ENCODE measurements around the gene C3orf18. TPM values are rescaled to one million over a fixed set of nuclear protein-coding genes. Genes with fewer than 3 reads are reported as not detected.
"Not testable (repeated sequence)": the region's sequence is repeated elsewhere in the genome, so short reads cannot be mapped to it uniquely, and the experiment has no call there.

C3orf18 gene
- total RNA-seq, 1 experiment from 2014 or later = 0.68 TPM

DNA sequence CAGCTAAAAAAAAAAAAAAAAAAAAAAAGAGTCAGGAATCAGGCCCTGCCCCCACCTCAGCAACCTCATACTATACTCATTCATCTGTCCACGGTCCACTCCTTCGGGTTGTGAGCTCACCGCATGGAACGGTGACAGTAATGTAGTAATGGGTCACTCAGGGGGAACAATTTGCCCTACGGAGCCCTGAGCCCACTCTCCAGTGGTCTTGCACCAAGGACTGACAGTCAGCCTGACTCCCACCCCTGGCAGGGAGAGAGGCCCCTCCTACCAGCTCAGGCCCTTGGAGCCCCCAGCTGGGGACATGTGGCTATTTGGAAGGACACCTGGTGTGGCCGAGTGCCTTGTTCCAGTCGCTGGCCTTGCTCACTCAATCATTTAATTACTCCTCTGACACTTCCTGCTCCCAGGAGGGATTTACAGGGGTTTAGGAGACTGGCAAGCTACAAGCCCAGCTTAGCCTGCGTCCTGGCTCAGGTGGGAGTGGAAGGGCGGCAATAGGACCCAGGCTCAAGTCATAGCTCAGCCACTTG lies 44.2 kb downstream of the C3orf18 start:
- DNase-seq (ENCODE audit: low spot score) = no peak

DNA sequence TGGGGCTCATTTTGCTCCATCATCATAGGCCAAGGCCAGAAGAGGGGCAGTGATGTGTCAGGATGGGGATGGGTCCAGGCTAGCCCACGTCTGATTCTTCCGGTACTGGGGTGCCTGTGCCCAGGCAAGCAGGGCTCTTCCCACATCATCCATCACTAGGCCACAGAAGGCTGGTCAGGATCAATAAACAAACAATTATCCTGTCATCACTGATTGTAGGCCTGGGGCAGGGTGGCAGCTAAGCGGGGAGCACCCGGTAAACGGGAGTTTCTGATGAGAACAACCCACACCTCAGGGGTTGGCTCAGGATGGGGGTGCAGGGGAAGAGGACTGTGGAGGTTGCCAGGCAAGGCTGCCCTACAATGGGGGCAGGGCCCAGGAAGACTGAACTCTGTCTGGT lies 46.0 kb downstream of the C3orf18 start:
- DNase-seq (ENCODE audit: low spot score) = no peak

DNA sequence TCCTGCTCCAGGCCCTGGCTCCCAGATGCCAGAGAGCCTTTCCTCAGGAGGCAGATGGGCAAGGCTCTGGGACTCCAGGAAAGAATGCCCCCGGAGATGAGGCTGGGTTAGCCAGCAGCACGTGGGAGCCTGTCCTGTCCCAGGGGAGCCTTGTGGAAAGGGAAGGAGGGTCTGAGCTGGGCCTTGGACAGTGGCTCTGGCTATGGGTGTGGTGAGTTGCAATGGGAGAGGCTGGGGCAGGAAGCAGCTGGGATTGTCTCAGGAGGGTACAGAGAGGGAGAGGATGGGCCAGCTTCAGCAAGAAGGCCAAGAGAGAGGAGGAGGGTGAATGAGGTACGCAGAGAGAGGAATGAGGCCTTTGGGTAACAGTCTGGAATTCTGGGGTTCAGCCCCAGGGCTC lies 46.7 kb downstream of the C3orf18 start:
- DNase-seq (ENCODE audit: low spot score) = no peak

DNA sequence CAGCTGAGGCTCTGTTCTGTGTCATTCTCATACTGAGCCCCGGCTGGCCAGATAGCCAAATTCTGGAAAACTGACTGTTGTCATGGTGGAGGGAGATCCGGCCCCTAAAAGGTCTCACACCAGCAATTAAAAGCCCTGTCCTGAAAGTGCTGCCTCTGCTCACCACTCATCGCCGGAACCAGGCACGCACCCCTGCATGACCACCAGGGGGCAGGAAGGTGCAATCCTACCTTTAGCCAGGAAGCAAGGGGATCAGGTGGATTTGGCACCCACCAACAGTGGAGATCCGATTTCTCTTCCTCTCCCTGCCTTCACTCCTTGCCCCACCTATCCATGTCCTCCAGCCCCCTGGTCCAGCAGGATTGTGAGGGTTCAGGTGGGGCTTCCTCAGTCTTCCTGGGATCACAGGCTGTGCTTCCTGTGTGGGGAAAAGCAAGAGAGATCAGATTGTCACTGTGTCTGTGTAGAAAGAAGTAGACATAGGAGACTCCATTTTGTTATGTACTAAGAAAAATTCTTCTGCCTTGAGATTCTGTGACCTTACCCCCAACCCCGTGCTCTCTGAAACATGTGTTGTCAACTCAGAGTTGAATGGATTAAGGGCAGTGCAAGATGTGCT lies 48.0 kb downstream of the C3orf18 start:
- peak; percentile 37 for DNase-seq (ENCODE audit: low spot score)

DNA sequence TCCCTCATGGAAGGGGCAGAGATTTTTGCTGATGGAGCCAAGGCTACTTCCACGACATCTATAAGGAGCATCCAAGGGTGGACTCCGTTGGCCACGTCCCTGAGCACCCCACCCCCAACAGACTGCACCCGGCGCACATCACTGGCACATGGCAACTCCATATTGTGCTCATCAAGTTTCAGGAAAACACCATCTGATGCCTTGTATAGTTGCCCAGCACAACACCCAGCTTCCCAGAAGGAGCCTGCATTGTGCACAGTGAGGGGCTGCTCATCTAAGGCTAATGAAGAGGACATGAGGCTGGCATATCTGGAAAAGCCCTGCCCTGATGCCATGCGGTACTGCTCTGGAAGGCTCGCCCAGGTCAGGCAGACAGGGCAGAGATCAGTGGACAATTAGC lies 49.1 kb downstream of the C3orf18 start:
- DNase-seq (ENCODE audit: low spot score) = no peak

DNA sequence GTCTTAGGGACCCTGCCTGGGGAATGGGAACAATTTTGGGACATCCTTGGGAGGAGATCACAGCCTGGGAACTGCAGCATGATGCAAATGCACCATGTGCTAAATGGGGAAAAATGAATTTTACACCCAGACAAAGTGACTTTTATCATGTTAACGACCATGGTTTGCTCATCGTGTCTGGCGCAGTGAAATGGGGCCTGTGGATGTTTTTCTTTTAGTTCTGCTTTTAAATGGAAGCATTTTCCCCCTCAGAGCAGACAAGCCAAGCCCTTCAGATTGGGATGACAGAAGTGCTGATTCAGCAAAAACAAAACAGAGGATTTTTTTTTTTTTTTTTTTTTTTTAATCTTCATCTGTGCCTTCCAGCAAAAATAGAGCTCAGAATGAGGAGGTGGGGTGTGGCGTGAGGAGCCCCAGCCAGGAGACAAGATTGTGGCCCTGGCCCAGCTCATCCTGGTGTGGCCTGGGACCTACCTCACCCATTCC lies 49.8 kb downstream of the C3orf18 start:
- no peak for DNase-seq (ENCODE audit: low spot score)

DNA sequence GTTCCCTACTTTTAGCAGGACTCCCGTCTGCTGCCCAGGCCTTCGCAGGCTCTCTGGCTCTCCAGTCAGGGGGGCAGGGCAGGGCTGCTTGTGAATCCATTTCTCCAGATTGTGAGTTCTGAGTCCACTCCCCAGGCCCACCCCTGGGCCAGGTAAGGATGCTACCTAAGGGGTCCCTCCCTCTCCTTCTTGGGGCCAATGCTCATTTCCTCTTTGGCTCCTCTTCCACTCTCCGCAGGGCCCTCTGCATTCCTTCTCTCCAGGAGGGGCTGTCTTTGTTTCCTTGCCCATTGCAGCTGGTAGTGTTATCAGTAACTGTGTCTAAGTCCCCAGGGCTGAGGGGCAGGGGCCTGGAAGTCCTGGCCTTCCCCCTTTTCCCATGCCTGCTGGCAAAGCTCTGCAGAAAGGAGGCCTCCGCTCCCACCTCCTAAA lies 51.1 kb downstream of the C3orf18 start:
- DNase-seq (ENCODE audit: low spot score) = no peak

DNA sequence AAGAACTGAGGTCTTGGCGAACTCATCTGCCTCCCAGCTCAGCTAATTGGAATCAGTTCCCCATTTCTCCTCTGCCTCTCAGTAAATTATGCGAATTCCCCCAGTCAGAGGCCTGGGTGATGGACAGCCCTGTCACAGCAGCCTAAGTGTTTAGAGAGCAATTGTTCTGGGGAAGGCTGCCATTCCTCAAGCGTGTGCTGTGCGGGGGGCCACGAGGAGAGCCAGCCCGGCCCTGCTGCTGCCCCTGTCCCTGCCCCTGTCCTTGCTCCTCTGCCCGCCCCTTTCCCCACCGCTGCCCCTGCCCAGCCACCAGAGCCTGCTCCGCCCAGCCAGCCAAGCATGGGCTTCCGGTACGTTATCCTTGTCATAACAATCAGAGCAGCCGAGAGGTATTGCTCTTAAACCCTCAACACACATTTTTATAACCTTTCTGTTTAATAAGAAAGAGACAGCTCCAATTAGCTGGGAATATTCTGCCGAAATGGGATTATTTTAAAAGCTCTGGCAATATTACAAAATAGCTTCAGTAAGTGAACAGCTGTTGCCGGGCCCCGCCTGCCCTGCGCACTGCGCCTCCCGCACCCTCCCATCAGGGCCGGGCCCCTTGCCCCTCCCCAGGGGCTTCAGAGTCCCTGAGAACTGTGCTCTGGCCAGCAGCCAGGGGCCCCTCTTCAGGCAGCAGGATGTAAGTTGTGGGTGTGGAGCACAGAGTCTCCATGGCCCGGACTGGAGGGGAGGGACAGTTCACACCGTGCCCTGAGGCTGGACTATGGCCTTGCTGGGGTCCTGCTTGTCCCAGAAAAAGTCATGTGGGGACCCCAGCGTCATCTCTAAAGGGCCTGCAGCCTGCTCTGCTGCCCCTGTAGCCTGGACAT lies 51.7 kb downstream of the C3orf18 start:
- no peak for DNase-seq (ENCODE audit: low spot score)

DNA sequence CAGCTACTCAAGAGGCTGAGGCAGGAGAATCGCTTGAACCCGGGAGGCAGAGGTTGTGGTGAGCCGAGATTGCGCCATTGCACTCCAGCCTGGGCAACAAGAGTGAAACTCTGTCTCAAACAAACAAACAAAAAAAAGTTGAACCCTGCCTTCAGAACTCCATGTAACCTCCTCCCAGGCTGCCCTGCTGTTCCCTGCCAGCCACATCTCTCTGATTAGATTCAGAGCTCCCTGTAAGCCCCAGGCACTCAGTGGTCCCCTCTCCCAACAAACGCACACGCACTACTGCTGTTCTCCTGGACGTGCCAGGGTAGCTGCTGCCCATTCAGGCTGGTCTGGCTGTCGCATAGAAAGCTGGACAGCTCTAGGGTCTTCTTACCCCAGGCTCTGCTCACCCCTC lies 54.6 kb downstream of the C3orf18 start:
- DNase-seq (ENCODE audit: low spot score) = not testable (repeated sequence)

DNA sequence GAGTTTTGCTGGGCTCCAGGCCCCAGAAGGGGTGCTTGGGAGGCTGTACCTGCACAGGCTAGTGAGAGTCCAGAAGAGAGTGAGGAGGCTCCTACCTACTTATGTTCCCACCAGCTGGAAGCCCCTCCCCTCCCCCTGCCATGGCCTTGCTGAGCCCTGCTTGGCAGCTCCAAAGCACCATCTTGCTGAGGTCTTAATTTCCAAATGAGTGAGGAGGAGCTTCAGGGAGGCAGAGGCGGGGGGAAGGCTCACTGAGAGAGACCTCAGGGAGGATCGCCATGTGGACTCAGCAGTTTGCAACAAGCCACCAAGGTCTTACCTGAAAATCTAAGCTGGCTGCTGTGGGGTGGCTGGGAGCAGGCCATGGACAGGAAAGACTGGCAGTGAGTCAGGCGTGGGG lies 55.4 kb downstream of the C3orf18 start:
- no peak for DNase-seq (ENCODE audit: low spot score)

DNA sequence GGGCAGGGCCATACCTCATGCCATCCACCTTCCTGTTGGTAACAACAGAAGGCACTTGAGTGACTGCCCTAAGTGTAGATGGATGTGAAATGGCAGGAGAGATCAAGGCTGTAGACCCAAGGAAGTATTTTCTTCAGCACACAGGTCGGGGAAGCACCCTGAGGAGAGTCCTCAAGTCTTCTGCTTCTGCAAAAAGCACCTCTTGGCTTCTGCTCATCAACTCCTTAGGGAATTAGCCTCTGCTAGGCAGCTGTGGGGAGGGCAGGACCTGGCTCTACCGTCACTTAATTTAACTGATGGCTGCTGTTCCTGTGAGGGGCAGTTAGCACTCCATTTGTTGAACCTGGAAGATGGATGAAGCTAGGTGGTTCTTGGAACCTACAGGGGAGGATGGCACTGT lies 57.2 kb downstream of the C3orf18 start:
- DNase-seq (ENCODE audit: low spot score) = no peak

DNA sequence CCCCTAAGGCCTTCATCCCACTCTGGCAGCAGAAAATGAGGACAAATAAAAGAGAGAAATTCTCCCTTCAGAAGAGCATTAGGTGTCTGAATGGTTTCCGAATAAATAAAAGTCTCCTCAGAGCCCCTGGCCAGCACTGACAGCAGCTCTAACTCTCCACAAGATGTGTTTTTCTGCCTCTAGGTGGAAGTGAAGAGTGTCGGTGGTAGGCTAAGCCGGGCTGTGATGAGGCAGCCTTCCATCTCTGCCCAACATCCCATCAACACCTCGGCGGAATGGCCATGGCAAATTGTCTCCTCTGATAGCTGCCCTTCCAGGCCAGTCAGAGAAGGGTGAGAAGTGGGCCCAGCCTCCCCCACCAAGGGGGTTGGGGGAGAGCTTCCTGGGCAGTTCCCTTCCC lies 57.8 kb downstream of the C3orf18 start:
- no peak for DNase-seq (ENCODE audit: low spot score)

DNA sequence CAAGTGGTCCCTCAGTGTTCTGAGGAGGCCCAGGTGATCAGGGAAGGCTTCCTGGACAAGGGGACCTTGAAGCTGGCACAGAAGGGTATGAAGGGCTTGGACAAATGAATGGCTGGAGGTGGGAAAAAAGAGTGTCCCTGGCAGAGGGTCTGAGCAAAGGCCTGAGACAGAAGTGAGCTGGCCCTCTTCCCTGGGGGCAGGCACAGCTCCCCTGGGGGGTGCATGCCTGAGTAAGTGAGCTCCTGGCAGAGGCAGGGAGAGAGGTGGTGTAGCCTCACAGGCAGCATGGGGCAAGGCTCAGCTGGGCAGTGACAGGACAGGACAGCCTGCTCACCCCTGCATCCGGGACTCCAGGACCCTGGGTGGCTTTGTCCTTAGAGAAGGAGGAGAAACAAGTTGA lies 58.7 kb downstream of the C3orf18 start:
- DNase-seq (ENCODE audit: low spot score) = no peak

Other genes with a start within 250 kb of the C3orf18 start
- 40.7 and 41.1 TPM in 2 replicates for gene HYAL2, start 245.0 kb downstream of the C3orf18 start, total RNA-seq (2014; rRNA removed; shearing (Covaris generic))
- 11.5 and 29.1 TPM in 2 replicates for gene TUSC2, start 239.5 kb downstream of the C3orf18 start, total RNA-seq (2014; rRNA removed; shearing (Covaris generic))
- 4.2 and 7.7 TPM in 2 replicates for gene RASSF1, start 226.9 kb downstream of the C3orf18 start, total RNA-seq (2014; rRNA removed; shearing (Covaris generic))
- 0.08 TPM in 1 of 2 replicates, not detected in the other for gene ZMYND10, start 222.0 kb downstream of the C3orf18 start, total RNA-seq (2014; rRNA removed; shearing (Covaris generic))
- 18.2 and 27.8 TPM in 2 replicates for gene NPRL2, start 217.0 kb downstream of the C3orf18 start, total RNA-seq (2014; rRNA removed; shearing (Covaris generic))
- gene CYB561D2, start 216.9 kb downstream of the C3orf18 start, total RNA-seq (2014; rRNA removed; shearing (Covaris generic)) = 24.2 and 47.5 TPM in 2 replicates
- gene TMEM115, start 208.2 kb downstream of the C3orf18 start, total RNA-seq (2014; rRNA removed; shearing (Covaris generic)) = 21.3 and 22.1 TPM in 2 replicates
- gene CACNA2D2, start 64.1 kb downstream of the C3orf18 start, total RNA-seq (2014; rRNA removed; shearing (Covaris generic)) = 0.04 TPM in 1 of 2 replicates, not detected in the other
- 5.6 and 7.3 TPM in 2 replicates for gene HEMK1, start 1.8 kb upstream of the C3orf18 start, total RNA-seq (2014; rRNA removed; shearing (Covaris generic))
- 0.23 and 1.3 TPM in 2 replicates for gene CISH, start 44.0 kb upstream of the C3orf18 start, total RNA-seq (2014; rRNA removed; shearing (Covaris generic))
- gene MAPKAPK3, start 49.4 kb upstream of the C3orf18 start, total RNA-seq (2014; rRNA removed; shearing (Covaris generic)) = 25.5 and 28.6 TPM in 2 replicates
- gene DOCK3, start 107.2 kb upstream of the C3orf18 start, total RNA-seq (2014; rRNA removed; shearing (Covaris generic)) = 0.02 and 0.12 TPM in 2 replicates

Data from H4 (cell line).